Measurements from ENCODE around the gene CAP1.
"Not testable (repeated sequence)": the region's sequence is repeated elsewhere in the genome, so short reads cannot be mapped to it uniquely, and the experiment has no call there.

Gene CAP1

GRCh38 chr1:40030528-40031135 is 9.9 kb upstream of the CAP1 start:
- DNase-seq (ENCODE audit: low spot score): peak; percentile 10

- DNase-seq (ENCODE audit: low spot score): peak; percentile 64
Measured at GRCh38 chr1:40032240-40032891, 8.2 kb upstream of the CAP1 start.

DNA sequence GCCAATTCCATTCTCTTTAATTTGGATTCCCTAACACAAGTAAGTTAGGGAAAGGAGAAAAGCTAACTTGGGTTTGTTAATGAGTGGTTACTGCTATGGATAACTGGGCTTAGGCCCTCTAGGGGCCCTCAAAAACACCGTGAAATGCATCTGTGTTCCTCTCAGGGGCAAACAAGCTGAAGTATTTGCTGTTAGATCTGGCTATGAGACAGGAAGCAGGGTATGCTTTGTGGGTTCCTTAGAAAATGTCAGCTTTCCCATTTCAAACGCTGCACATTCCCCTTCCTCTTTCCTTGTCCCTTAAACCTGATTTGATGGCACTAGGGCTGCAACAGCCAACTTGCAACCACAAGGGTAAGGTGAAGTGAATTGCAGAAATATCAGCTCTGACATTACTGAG is 5.7 kb upstream of the CAP1 start:
- no peak for DNase-seq (ENCODE audit: low spot score)

- peak; percentile 70 for DNase-seq (ENCODE audit: low spot score)
Measured at GRCh38 chr1:40036574-40036973, 4.0 kb upstream of the CAP1 start.

DNA sequence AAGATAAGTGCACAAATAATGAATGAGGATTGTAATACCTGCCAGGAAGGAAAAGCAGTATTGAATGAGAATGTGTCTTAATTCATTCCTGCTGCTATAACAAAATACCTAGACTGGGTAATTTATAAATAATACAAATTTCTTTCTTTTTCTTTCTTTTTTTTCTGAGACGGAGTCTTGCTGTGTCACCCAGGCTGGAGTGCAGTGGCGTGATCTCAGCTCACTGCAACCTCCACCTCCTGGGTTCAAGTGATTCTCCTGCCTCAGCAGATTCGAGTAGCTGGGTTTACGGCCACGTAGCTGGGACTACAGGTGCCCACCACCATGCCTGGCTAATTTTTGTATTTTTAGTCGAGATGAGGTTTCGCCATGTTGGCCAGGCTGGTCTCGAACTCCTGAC is 3.3 kb upstream of the CAP1 start:
- not testable (repeated sequence) for DNase-seq (ENCODE audit: low spot score)

DNA sequence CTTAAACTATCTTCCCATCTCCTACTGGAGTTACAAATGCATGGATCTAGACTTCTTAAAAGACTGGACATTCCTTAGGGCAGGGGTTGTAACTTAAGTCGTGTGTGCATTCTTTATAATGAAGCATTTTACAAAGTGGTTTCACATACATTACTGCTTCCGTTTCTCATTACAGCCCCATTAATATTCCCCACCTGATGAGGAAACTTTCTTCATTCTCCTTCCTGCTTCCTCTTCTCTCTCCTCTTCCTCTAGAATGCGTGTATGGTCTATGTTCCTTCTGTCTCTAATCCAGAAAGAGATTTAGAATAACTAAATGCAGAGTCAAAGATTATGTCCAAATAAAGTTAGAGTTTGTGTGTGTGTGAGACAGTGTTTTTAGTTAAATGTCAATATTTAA is 1.8 kb upstream of the CAP1 start:
- DNase-seq (ENCODE audit: low spot score): no peak

- no peak for DNase-seq (ENCODE audit: low spot score)
Measured at GRCh38 chr1:40039245-40039756, 1.2 kb upstream of the CAP1 start.

GRCh38 chr1:40039757-40040510 is 595 bp upstream of the CAP1 start:
- peak; percentile 88 for DNase-seq (ENCODE audit: low spot score)

DNA sequence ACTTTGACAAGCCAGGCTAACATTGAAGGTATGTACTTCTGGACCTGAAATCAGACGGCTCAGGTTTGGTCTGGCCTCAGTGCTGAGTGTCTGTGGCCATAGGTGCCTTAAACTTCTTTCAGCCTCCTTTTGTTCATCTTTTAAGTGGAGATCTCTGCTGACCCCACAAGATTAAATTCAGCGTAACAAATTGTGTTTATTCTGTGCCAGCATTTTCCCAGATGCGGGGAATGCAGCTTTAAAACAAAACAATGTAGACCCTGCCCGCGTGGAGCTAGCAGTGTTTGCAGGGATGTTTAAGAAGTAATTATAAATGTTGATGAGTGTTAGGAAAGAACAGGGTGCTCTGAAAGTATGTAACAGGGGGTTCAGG is 923 bp downstream of the CAP1 start:
- DNase-seq (ENCODE audit: low spot score): no peak

DNA sequence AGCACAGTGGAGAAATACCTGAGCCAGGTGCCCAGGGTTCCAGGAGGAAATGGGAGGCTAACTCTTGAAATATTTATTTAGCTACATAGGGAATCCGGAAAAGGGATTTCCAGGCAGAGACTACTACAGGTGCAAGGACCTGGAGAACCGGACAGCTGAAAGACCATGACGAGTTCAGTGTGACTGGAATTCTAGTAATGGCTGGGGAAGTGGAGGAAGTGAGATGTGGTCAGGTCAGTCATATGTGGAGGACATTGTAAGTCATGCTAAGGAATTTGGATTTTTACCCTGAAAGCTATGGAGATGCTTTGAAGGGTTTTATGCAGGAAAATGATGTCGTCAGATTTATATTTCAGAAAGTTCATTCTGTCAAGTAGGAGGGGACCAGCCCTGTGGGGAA is 1.8 kb downstream of the CAP1 start:
- DNase-seq (ENCODE audit: low spot score): no peak

DNA sequence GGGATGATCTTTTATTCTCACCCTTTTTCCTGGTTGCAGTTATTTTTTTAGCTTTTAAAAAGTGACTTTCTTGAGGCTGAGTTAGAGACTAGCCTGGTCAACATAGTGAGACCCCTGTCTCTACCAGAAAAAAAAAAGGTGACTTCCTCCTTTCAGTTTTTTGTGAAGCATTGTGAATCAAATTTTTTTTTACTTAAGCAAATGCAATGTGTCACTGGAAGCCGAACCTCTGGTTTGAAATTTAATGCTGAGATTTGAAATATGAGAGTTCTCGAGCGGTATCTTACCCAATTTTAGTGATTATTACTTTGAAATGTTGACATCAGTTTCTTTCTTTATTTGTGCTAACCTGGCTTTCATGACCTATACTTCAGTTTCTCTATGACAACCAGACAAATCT is 3.6 kb downstream of the CAP1 start:
- no peak for DNase-seq (ENCODE audit: low spot score)

DNA sequence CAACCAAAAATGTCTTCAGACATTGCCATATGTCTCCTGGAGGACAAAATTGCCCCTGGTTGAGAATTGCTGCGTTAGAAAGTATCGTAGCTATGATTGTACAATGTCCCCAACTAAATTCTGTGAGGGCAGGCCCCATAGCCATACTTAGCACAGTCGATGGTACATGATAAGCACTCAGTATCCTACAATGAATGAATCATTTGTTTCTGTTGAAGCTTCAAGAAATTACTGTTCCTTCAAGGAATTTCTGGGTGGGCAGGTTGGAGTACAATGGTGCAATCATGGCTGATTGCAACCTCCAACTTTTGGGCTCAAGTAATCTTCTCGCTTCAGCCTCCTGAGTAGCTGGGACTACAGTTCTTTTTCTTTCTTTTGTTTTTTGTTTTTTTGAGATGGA is 4.7 kb downstream of the CAP1 start:
- no peak for DNase-seq (ENCODE audit: low spot score)

- DNase-seq (ENCODE audit: low spot score): no peak
Measured at GRCh38 chr1:40045766-40046165, 5.2 kb downstream of the CAP1 start.

DNA sequence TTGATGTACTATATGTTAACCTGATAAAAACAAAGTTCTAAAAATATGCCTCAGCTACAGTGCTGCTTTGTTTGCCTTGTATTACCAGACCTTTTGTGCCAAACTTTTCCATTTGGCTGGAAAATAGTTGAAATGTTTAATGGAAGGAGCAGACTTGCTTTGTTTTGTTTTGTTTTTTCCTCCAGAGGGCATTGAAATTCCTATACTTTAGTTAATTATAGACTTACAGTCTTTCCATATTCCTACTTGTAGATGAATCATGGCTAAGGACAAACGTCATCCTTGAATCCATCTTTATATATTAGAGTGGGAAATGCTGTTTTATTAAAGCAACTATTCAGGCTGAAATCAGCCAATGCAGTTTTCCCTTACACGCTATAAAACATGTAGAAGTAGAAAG is 6.7 kb downstream of the CAP1 start:
- no peak for DNase-seq (ENCODE audit: low spot score)

DNA sequence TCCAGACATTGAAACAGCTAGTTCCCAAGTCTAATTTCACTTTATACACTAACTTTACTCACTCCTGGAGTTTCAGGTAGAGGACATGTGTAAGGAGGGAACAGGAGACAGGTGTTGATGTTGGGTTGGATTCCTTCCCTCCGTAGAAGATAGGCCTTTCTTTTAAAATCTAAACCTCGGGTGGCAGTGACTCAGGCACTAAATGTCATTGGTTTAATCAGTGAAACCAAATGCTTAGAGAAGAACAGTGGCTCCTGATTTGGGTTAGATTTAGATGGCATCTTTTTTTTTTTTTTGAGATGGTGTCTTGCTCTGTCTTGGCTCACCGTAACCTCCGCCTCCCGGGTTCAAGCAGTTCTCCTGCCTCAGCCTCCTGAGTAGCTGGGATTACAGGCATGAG is 7.2 kb downstream of the CAP1 start:
- no peak for DNase-seq (ENCODE audit: low spot score)

- no peak for DNase-seq (ENCODE audit: low spot score)
Measured at GRCh38 chr1:40049725-40050124, 9.2 kb downstream of the CAP1 start.

DNA sequence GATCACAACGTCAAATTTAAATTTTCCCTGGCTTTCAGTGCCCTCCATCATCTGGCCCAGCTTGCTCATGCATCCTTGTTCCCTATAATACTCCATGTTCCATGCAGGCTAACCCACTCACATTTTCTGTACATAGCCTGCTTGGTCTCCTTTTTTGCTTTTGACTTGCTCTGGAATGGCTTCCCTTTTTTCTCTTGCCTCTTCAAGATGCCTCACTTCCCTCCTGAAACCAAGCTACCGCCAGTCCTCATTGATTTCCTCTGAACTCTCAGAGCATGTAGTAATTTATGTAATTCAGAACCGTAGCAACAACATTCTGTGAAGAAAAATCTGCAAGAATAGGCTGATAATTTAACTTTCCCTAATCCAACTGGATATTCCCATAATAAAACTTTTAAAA is 10.3 kb downstream of the CAP1 start:
- DNase-seq (ENCODE audit: low spot score): no peak

- DNase-seq (ENCODE audit: low spot score): no peak
Measured at GRCh38 chr1:40053138-40053887, 12.8 kb downstream of the CAP1 start.

- DNase-seq (ENCODE audit: low spot score): no peak
Measured at GRCh38 chr1:40056519-40057309, 16.2 kb downstream of the CAP1 start.

GRCh38 chr1:40057310-40058030 is 16.9 kb downstream of the CAP1 start:
- DNase-seq (ENCODE audit: low spot score): no peak

DNA sequence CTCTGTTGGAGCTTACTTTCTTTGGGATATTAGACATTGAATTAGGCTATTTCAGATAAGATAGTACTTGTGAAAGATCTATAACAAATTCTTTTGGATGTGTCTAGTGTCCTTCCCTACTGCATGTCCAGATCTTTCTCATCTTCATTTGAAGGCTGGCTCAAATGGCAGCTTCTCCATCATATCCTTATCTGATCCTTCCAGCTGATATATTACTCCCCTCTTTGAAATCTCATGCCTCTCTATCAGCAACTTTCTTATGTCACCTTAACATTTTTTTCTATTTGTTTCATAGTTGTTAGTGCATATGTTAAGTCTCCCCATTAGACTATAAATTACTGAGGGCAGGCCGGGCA is 17.5 kb downstream of the CAP1 start:
- no peak for DNase-seq (ENCODE audit: low spot score)
